HEK293T (cell line): ENCODE results near the gene SCAF1.

ENCODE experiments used
- CTCF ChIA-PET: fragments of 350-600 bp; formaldehyde crosslinking; extraction: SDS; loops from one replicate; lab custom pipeline; 2021; ENCODE audit warnings: antibody characterized with exemption, inconsistent platforms; lab: Yijun Ruan, JAX
- POLR2A ChIA-PET: fragments of 350-600 bp; formaldehyde crosslinking; extraction: SDS; loops from one replicate; lab custom pipeline; 2020; ENCODE audit warnings: antibody characterized with exemption, inconsistent platforms; lab: Yijun Ruan, JAX
- DNase-seq: peaks from one replicate; pipeline ENCODE4 v3.0.0; 2012; ENCODE audit warnings: mixed read lengths; ENCODE audit errors: extremely low spot score
- ARNT ChIP-seq: fragments of 450-650 bp; IDR thresholded peaks from 2 replicates; pipeline ENCODE4 v1.6.1; 2017; ENCODE audit warnings: mild to moderate bottlenecking
- BHLHE40 ChIP-seq: fragments of 450-650 bp; IDR thresholded peaks from 2 replicates; pipeline ENCODE4 v1.6.1; 2016; ENCODE audit warnings: mild to moderate bottlenecking, moderate library complexity, borderline replicate concordance
- CTBP1 ChIP-seq: fragments of 450-650 bp; IDR thresholded peaks from 2 replicates; pipeline ENCODE4 v1.6.1; 2016; ENCODE audit warnings: borderline replicate concordance
- ELF4 ChIP-seq: fragments of 450-650 bp; IDR thresholded peaks from 2 replicates; pipeline ENCODE4 v1.6.1; 2017; ENCODE audit warnings: antibody characterized with exemption
- FOXA1 ChIP-seq: fragments of 450-650 bp; IDR thresholded peaks from 2 replicates; pipeline ENCODE4 v1.6.1; 2016; ENCODE audit warnings: mild to moderate bottlenecking
- FOXK2 ChIP-seq: fragments of 450-650 bp; IDR thresholded peaks from 2 replicates; pipeline ENCODE4 v1.6.1; 2016; ENCODE audit warnings: mild to moderate bottlenecking
- FOXM1 ChIP-seq: fragments of 450-650 bp; IDR thresholded peaks from 2 replicates; pipeline ENCODE4 v1.6.1; 2017; ENCODE audit warnings: mild to moderate bottlenecking, borderline replicate concordance
- HDGF ChIP-seq: fragments of 450-650 bp; IDR thresholded peaks from 2 replicates; pipeline ENCODE4 v1.6.1; 2017; ENCODE audit warnings: antibody characterized with exemption, borderline replicate concordance
- L3MBTL2 ChIP-seq: fragments of 450-650 bp; conservative IDR thresholded peaks from 2 replicates; pipeline ENCODE4 v1.6.1; 2016; ENCODE audit warnings: mild to moderate bottlenecking
- LEF1 ChIP-seq: fragments of 450-650 bp; IDR thresholded peaks from 2 replicates; pipeline ENCODE4 v1.6.1; 2017; ENCODE audit warnings: mild to moderate bottlenecking, borderline replicate concordance
- NFRKB ChIP-seq: fragments of 450-650 bp; IDR thresholded peaks from 2 replicates; pipeline ENCODE4 v1.6.1; 2016; ENCODE audit warnings: mild to moderate bottlenecking, moderate library complexity
- SP1 ChIP-seq: fragments of 450-650 bp; IDR thresholded peaks from 2 replicates; pipeline ENCODE4 v1.6.1; 2017
- SUZ12 ChIP-seq: fragments of 450-650 bp; IDR thresholded peaks from 2 replicates; pipeline ENCODE4 v1.6.1; 2016; ENCODE audit warnings: mild to moderate bottlenecking
- TARDBP ChIP-seq: fragments of 450-650 bp; IDR thresholded peaks from 2 replicates; pipeline ENCODE4 v1.6.1; 2016
- ZNF384 ChIP-seq: fragments of 450-650 bp; IDR thresholded peaks from 2 replicates; pipeline ENCODE4 v1.6.1; 2016
- TF ChIP-seq, protein P1 (sequence below): fragments of 450-650 bp; IDR thresholded peaks from 2 replicates; pipeline ENCODE4 v1.6.1; 2016

SCAF1 gene

DNA sequence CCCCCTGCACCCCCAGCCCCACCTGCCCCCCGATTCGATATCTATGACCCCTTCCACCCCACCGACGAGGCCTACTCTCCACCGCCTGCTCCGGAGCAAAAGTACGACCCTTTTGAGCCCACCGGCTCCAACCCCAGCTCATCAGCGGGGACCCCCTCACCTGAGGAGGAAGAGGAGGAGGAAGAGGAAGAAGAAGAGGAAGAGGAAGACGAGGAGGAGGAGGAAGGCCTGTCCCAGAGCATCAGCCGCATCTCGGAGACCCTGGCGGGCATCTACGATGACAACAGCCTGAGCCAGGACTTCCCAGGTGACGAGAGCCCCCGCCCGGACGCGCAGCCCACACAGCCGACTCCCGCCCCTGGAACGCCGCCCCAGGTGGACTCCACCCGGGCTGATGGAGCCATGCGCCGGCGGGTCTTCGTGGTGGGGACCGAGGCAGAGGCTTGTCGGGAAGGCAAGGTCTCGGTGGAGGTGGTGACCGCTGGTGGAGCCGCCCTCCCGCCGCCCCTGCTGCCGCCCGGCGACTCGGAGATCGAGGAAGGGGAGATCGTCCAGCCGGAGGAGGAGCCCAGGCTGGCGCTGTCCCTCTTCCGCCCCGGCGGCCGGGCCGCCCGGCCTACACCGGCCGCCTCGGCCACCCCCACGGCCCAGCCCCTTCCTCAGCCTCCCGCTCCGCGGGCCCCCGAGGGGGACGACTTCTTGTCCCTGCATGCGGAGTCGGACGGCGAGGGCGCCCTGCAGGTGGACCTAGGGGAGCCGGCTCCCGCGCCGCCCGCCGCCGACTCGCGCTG is 9.2 kb downstream of the SCAF1 start:
- no peak for DNase-seq
- ChIA-PET POLR2A (no interaction called here), CTCF (no interaction called here)
- no peak for TF ChIP-seq BHLHE40

DNA sequence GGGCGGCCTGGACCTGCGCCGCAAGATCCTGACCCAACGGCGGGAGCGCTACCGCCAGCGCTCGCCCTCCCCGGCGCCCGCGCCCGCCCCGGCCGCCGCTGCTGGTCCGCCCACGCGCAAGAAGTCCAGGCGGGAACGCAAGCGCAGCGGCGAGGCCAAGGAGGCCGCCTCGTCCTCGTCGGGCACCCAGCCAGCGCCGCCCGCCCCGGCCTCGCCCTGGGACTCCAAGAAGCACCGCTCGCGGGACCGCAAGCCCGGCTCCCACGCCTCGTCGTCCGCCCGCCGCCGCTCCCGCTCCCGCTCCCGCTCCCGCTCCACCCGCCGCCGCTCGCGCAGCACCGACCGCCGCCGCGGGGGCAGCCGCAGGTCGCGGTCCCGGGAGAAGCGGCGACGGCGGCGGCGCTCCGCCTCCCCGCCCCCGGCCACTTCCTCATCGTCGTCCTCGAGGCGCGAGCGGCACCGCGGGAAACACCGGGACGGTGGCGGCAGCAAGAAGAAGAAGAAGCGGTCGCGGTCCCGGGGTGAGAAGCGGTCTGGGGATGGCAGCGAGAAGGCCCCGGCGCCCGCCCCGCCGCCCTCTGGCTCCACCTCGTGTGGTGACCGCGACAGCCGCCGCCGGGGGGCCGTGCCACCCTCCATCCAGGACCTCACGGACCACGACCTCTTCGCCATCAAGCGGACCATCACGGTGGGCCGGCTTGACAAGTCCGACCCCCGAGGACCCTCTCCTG is 10.0 kb downstream of the SCAF1 start:
- no peak for TF ChIP-seq ZNF384
- no peak for TF ChIP-seq FOXM1
- TF ChIP-seq ARNT = no peak
- POLR2A ChIA-PET = no interaction called here
- CTCF ChIA-PET = no interaction called here
- no peak for DNase-seq

DNA sequence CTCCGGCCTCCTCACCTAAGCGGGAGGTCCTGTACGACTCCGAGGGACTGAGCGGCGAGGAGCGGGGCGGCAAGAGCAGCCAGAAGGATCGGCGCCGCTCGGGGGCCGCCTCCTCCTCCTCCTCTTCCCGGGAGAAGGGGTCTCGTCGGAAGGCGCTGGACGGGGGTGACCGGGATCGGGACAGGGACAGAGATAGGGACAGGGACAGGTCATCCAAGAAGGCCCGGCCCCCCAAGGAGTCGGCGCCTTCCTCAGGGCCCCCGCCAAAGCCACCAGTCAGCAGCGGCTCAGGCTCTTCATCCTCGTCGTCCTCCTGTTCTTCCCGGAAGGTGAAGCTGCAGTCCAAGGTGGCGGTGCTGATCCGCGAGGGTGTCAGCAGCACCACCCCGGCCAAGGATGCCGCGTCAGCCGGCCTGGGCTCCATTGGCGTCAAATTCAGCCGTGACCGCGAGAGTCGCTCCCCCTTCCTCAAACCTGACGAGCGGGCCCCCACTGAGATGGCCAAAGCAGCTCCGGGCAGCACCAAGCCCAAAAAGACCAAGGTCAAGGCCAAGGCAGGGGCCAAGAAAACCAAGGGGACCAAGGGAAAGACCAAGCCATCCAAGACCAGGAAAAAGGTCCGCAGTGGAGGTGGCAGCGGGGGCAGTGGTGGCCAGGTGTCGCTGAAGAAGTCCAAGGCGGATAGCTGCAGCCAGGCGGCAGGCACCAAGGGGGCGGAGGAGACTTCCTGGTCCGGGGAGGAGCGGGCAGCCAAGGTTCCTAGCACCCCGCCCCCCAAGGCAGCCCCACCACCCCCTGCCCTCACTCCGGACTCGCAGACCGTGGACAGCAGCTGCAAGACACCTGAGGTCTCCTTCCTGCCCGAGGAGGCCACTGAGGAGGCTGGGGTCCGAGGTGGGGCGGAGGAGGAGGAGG is 10.8 kb downstream of the SCAF1 start:
- DNase-seq = no peak
- TF ChIP-seq ZNF384 = no peak
- TF ChIP-seq LEF1 = no peak
- TF ChIP-seq HDGF = no peak
- TF ChIP-seq SUZ12 = no peak
- TF ChIP-seq, protein P1, sequence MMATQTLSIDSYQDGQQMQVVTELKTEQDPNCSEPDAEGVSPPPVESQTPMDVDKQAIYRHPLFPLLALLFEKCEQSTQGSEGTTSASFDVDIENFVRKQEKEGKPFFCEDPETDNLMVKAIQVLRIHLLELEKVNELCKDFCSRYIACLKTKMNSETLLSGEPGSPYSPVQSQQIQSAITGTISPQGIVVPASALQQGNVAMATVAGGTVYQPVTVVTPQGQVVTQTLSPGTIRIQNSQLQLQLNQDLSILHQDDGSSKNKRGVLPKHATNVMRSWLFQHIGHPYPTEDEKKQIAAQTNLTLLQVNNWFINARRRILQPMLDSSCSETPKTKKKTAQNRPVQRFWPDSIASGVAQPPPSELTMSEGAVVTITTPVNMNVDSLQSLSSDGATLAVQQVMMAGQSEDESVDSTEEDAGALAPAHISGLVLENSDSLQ = no peak
- TF ChIP-seq BHLHE40 = no peak
- TF ChIP-seq FOXK2 = no peak
- no peak for TF ChIP-seq TARDBP
- no peak for TF ChIP-seq FOXA1
- TF ChIP-seq FOXM1 = no peak
- TF ChIP-seq CTBP1 = no peak
- TF ChIP-seq NFRKB = no peak
- ChIA-PET CTCF (no interaction called here), POLR2A (interaction anchor here (1.2 to 5.2 kb wide), 2 partner anchors 10 to 12 kb away, joined by 3 to 27 read pairs; partner anchors contain the start of genes RRAS and SCAF1)

DNA sequence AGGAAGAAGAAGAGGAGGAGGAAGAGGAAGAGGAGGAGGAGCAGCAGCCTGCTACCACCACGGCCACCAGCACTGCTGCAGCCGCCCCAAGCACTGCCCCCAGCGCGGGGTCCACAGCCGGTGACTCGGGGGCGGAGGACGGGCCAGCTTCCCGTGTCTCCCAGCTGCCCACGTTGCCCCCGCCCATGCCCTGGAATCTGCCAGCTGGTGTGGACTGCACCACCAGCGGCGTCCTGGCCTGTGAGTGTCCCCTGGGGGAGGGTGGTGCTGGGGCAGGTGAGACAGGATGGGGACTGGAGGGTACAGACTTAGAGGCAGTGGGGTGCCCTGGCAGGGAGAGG is 11.4 kb downstream of the SCAF1 start:
- TF ChIP-seq CTBP1 (no peak), BHLHE40 (no peak), FOXA1 (no peak), LEF1 (no peak), FOXK2 (no peak)
- no peak for DNase-seq
- ChIA-PET CTCF (no interaction called here), POLR2A (interaction anchor here (1.2 to 5.2 kb wide), 2 partner anchors 10 to 13 kb away, joined by 3 to 27 read pairs; partner anchors contain the start of genes RRAS and SCAF1)

DNA sequence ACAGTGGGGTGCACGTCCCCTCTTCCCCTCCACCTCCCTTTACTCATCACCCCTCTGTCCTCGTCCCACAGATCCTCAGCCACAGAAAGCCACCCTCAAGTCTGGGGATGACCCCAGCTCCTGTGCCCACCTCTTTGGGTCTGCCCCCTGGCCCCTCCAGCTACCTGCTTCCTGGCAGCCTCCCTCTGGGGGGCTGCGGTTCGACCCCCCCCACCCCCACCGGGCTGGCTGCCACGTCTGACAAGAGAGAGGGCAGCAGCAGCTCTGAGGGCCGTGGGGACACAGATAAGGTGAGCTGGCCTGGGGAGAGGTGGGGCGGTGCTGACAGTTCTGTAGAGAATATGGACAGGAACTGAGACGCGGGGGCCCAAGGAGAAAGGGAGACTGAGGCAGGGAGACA is 12.6 kb downstream of the SCAF1 start:
- ChIA-PET CTCF (no interaction called here), POLR2A (interaction anchor here (1.7 to 5.2 kb wide), 2 partner anchors 10 to 14 kb away, joined by 6 to 27 read pairs; partner anchors contain the start of genes RRAS and SCAF1)
- DNase-seq = no peak
- TF ChIP-seq ARNT = no peak
- no peak for TF ChIP-seq FOXA1
- no peak for TF ChIP-seq L3MBTL2
- no peak for TF ChIP-seq CTBP1
- no peak for TF ChIP-seq FOXM1
- TF ChIP-seq BHLHE40 = no peak

DNA sequence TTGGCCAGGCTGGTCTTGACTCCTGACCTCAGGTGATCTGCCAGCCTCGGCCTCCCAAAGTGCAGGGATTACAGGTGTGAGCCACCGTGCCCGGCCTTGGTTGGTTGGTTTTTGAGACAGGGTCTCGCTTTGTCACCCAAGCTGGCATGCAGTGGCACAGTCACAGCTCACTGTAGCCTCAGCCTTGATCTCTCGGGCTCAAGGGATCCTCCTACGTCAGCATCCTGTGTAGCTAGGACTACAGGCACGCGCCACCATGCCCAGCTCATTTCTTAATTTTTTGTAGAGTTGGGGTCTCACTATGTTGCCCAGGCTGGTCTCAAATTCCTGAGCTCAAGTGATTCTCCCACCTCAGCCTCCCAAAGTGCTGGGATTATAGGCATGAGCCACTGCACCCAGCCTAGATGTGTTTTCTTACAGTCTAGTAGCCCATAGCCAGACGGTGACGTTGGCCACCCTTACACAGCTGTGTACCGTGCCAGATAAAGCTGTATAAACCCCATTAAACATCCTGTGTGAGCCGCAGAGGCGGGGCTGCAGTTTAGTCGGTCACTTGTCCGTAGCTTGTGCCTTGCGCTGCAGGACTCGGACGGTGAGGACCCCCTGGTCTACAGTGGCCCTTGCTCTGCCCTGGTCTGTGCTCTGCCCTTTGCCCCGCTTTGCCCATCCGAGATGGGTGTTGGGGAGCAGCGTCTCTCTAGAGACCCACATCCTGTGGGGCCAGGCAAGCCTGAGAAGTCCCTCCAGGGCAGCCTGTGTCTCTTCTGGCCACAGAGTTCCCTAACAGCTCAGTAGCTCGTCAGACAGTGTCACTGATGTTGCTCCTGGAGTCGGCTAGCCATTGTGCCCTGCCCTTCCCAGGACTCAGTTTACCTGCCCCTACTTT is 13.8 kb downstream of the SCAF1 start:
- ChIA-PET CTCF (no interaction called here), POLR2A (interaction anchor here (0.5 to 5.2 kb wide), 6 partner anchors 8 to 65 kb away, joined by 3 to 27 read pairs (median 3); partner anchors contain the start of genes RRAS and SCAF1)
- DNase-seq = no peak
- TF ChIP-seq NFRKB = no peak
- no peak for TF ChIP-seq SUZ12

DNA sequence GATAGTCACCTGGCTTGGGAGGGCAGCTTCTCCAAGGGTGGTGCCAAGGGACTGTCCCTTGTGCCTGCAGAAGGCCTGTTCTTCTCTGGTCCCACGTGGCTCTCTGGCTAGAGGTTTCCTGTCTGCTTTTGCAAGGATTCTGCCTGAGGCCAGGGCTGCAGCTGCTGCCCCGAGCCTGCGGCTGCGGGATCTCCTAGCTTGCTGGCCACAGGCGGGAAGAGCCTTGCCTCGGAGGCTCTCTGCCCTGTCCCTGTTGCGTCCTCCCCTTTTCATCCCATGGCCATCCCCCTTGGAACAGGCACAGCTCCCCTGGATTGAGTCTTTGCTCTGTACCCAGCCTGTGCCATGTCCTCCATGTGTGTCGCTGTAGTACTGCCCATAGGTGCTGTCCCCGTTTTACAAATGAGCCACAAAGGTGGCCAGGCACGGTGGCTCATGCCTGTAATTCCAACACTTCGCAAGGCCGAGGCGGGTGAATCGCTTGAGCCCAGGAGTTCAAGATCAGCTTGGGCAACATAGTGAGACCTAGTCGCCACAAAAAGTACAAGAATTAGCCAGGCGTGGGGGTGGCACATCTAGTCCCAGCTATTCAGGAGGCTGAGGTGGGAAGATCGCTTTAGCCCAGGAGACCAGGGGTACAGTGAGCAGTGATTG is 14.6 kb downstream of the SCAF1 start:
- ChIA-PET CTCF (no interaction called here), POLR2A (interaction anchor here (1.7 to 5.2 kb wide), 2 partner anchors 8 to 16 kb away, joined by 6 to 27 read pairs; partner anchors contain the start of genes RRAS and SCAF1)
- TF ChIP-seq FOXA1 (no peak), NFRKB (no peak), FOXM1 (no peak), HDGF (no peak), TARDBP (no peak), ARNT (no peak), SUZ12 (no peak), SP1 (no peak), FOXK2 (no peak), LEF1 (no peak), ELF4 (no peak), CTBP1 (no peak)
- DNase-seq = no peak
